Effector memory CD4-positive, alpha-beta T cell (primary cell): ENCODE measurements around the gene STOML1.

Experiments
- DNase-seq, 3 donors: peaks; one replicate each; pipeline ENCODE4 v3.0.0-alpha.2; 2020
- H3K27ac ChIP-seq: 2 replicates; pipeline ENCODE4 v1.7.0; 2013; ENCODE audit warnings: mild to moderate bottlenecking, low read length, moderate library complexity; ENCODE audit not compliant: insufficient read depth, poor library complexity, severe bottlenecking
- H3K27me3 ChIP-seq: replicated peaks from 2 replicates; pipeline ENCODE4 v1.7.0; 2013; ENCODE audit warnings: mild to moderate bottlenecking, low read length; ENCODE audit not compliant: insufficient read depth, control insufficient read depth, poor library complexity, severe bottlenecking
- H3K36me3 ChIP-seq: 2 replicates; pipeline ENCODE4 v1.7.0; 2013; ENCODE audit warnings: mild to moderate bottlenecking, low read length, moderate library complexity; ENCODE audit not compliant: control insufficient read depth, insufficient read depth
- H3K4me1 ChIP-seq: 2 replicates; pipeline ENCODE4 v1.7.0; 2013; ENCODE audit warnings: low read length, mild to moderate bottlenecking; ENCODE audit not compliant: control insufficient read depth, insufficient read depth, poor library complexity, severe bottlenecking
- H3K4me3 ChIP-seq: 2 replicates; pipeline ENCODE4 v1.7.0; 2013; ENCODE audit warnings: low read length, low read depth, mild to moderate bottlenecking; ENCODE audit not compliant: insufficient read depth, poor library complexity, severe bottlenecking
- H3K9me3 ChIP-seq: 2 replicates; pipeline ENCODE4 v1.7.0; 2013; ENCODE audit warnings: mild to moderate bottlenecking, low read length, moderate library complexity; ENCODE audit not compliant: control insufficient read depth

Gene STOML1

GRCh38 chr15:73932381-73933191 is 59.5 kb downstream of the STOML1 start:
- H3K27me3 ChIP-seq, result no peaks in the 10 kb centered on the region
- H3K27ac ChIP-seq, result no peak overlapping the region
- no peak for DNase-seq
- H3K36me3 ChIP-seq, result no peaks in the 10 kb centered on the region
- no peak overlapping the region for H3K4me3 ChIP-seq
- peaks cover 24% of the 10 kb centered on the region for H3K4me1 ChIP-seq
- no peaks in the 10 kb centered on the region for H3K9me3 ChIP-seq

DNA sequence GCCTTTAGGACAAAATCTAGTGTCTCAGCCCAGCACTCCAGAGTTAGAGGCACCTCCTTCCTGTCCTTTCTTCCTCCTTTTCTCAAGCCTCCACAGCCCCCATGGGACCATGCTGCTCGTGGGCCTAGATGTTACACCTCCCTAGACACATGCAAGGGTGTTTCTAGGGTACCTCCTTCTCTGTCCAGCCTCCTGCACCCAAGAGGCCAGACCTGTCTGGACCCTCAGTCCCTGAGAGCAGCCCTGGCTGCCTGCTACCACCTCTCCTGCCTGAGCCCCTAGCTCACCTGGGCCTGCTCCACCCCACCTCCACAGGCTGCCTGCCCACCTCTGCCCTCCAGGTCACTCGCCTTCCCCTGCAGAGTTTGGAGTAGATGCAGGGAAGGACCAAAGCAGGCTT is 60.7 kb downstream of the STOML1 start:
- no peaks in the 10 kb centered on the region for H3K27me3 ChIP-seq
- peaks cover 28% of the 10 kb centered on the region for H3K4me1 ChIP-seq
- H3K4me3 ChIP-seq, result no peak overlapping the region
- no peaks in the 10 kb centered on the region for H3K9me3 ChIP-seq
- H3K27ac ChIP-seq, result no peak overlapping the region
- no peaks in the 10 kb centered on the region for H3K36me3 ChIP-seq
- no peak for DNase-seq

GRCh38 chr15:73930790-73931281 is 61.3 kb downstream of the STOML1 start:
- no peak for DNase-seq
- Histone ChIP-seq H3K4me1 (peaks cover 34% of the 10 kb centered on the region), H3K4me3 (no peak overlapping the region), H3K9me3 (no peaks in the 10 kb centered on the region), H3K36me3 (no peaks in the 10 kb centered on the region), H3K27ac (no peak overlapping the region), H3K27me3 (no peaks in the 10 kb centered on the region)

DNA sequence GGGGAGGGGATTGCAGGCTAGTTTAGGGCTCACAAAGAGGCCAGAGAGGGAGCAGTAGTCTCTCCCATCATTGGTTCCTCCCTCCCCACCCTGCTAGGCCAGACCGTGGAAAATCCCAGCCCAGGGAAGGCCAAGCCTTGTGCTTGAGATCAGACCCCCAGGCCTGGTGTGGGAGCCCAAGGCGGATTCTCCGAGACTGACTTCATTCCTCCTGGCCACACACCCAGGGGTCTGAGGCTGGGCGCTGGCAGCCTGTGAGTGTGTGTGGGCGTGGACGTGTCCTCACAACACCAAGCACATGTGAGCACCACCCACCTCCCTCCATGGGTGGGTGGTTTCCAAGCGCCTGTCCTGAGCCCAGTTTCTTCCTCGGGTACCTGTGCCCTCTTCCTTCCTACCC is 61.7 kb downstream of the STOML1 start:
- H3K4me3 ChIP-seq, result no peak overlapping the region
- no peaks in the 10 kb centered on the region for H3K9me3 ChIP-seq
- H3K36me3 ChIP-seq, result no peaks in the 10 kb centered on the region
- H3K4me1 ChIP-seq, result peaks cover 38% of the 10 kb centered on the region
- H3K27me3 ChIP-seq, result no peaks in the 10 kb centered on the region
- DNase-seq, result no peak
- no peak overlapping the region for H3K27ac ChIP-seq

- Histone ChIP-seq H3K36me3 (no peaks in the 10 kb centered on the region), H3K9me3 (no peaks in the 10 kb centered on the region), H3K27ac (no peak overlapping the region), H3K4me1 (peaks cover 40% of the 10 kb centered on the region), H3K4me3 (no peak overlapping the region), H3K27me3 (no peaks in the 10 kb centered on the region)
- DNase-seq, result no peak
Measured at GRCh38 chr15:73928971-73929627, 63.0 kb downstream of the STOML1 start.
